HL-60 (cell line): Measurements from ENCODE around the gene NKX2-4.

Source experiments
- DNase-seq, 2 experiments: peaks; one replicate each; pipeline ENCODE4 v3.0.0-alpha.2; 2010 to 2020; ENCODE audit warnings: low read depth in 1 of 2, low spot score in 1 of 2
- H3K27ac ChIP-seq: fragments of 250-450 bp; sonication (Bioruptor Pico); replicated peaks from 2 replicates; pipeline ENCODE4 v1.5.1; 2020; ENCODE audit warnings: mild to moderate bottlenecking, moderate library complexity
- H3K27me3 ChIP-seq: fragments of 250-450 bp; sonication (Bioruptor Pico); 2 replicates; pipeline ENCODE4 v1.5.1; 2021; ENCODE audit warnings: mild to moderate bottlenecking, moderate library complexity; ENCODE audit not compliant: insufficient read depth, poor library complexity, severe bottlenecking
- H3K4me3 ChIP-seq: replicated peaks from 2 replicates; pipeline ENCODE4 v1.5.1; 2011; ENCODE audit warnings: mild to moderate bottlenecking, control low read depth, low read length; ENCODE audit not compliant: insufficient read depth
- CTCF ChIP-seq: IDR thresholded peaks from one replicate; pipeline ENCODE4 v1.5.1; 2011; ENCODE audit warnings: low read length, control low read depth, inconsistent platforms; ENCODE audit not compliant: insufficient read depth
- GABPA ChIP-seq: IDR thresholded peaks from 2 replicates; pipeline ENCODE4 v1.6.1; 2012; ENCODE audit warnings: low read depth
- POLR2AphosphoS5 ChIP-seq: IDR thresholded peaks from 2 replicates; pipeline ENCODE4 v1.6.1; 2012; ENCODE audit warnings: low read depth
- REST ChIP-seq: IDR thresholded peaks from 2 replicates; pipeline ENCODE4 v1.6.1; 2012; ENCODE audit warnings: low read depth; ENCODE audit not compliant: insufficient replicate concordance
- SPI1 ChIP-seq: IDR thresholded peaks from 2 replicates; pipeline ENCODE4 v1.6.1; 2012; ENCODE audit warnings: low read depth, mild to moderate bottlenecking, borderline replicate concordance

Gene NKX2-4

GRCh38 chr20:21411725-21412124 is 14.4 kb upstream of the NKX2-4 start:
- peak; percentile 73 for TF ChIP-seq SPI1
- TF ChIP-seq GABPA, result no peak
- Histone ChIP-seq H3K4me3 (no peak overlapping the region), H3K27ac (no peak overlapping the region), H3K27me3 (peaks cover 2% of the 10 kb centered on the region)
- DNase-seq, result no peak

- no peak overlapping the region for H3K27ac ChIP-seq
- no peak for TF ChIP-seq CTCF
- no peak for TF ChIP-seq POLR2AphosphoS5
- TF ChIP-seq SPI1, result no peak
- no peak for TF ChIP-seq GABPA
- TF ChIP-seq REST, result no peak
- no peak for DNase-seq
- no peak overlapping the region for H3K4me3 ChIP-seq
- peaks cover 61% of the 10 kb centered on the region for H3K27me3 ChIP-seq
Observed at GRCh38 chr20:21399005-21399475, 1.7 kb upstream of the NKX2-4 start.

- Histone ChIP-seq H3K4me3 (no peak overlapping the region), H3K27me3 (peaks cover 66% of the 10 kb centered on the region), H3K27ac (no peak overlapping the region)
- TF ChIP-seq CTCF, result no peak
- TF ChIP-seq SPI1, result no peak
- no peak for TF ChIP-seq GABPA
- TF ChIP-seq REST, result no peak
- no peak for TF ChIP-seq POLR2AphosphoS5
- no peak for DNase-seq
Observed at GRCh38 chr20:21398109-21399004, 1.0 kb upstream of the NKX2-4 start.

GRCh38 chr20:21396599-21397340 is 556 bp downstream of the NKX2-4 start:
- Histone ChIP-seq H3K27me3 (peaks cover 70% of the 10 kb centered on the region), H3K4me3 (no peak overlapping the region; the same call in 1 of the 2 replicates), H3K27ac (no peak overlapping the region)
- DNase-seq, result peak in 1 of 2 experiments; percentile 3
- TF ChIP-seq POLR2AphosphoS5 (no peak), REST (no peak), GABPA (no peak), SPI1 (no peak), CTCF (no peak)
